Measurements from ENCODE around the gene UBE2I. TPM values are rescaled to one million over a fixed set of nuclear protein-coding genes. Genes with fewer than 3 reads are reported as not detected.
"Not testable (repeated sequence)": the region's sequence is repeated elsewhere in the genome, so short reads cannot be mapped to it uniquely, and the experiment has no call there.

UBE2I gene
- total RNA-seq, 1 donor from 2014 or later = 141 TPM

DNA sequence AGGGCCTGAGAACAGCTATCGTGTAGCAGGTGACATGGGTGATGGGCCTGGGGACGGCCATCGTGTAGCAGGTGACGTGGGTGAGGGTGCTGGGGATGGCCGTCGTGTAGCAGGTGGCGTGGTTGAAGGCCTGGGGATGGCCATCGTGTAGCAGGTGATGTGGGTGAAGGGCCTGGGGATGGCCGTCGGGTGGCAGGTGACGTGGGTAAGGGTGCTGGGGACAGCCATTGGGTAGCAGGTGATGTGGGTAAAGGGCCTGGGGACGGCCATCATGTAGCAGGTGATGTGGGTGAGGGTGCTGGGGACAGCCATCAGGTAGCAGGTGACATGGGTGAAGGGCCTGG, 38.1 kb upstream of the UBE2I start:
- DNase-seq (ENCODE audit: low spot score in 2 of 2) = no peak
- Histone ChIP-seq H3K9me3 (no peaks in the 10 kb centered on the region), H3K4me3 (no peak overlapping the region), H3K27me3 (no peaks in the 10 kb centered on the region), H3K27ac (no peak overlapping the region), H3K36me3 (no peaks in the 10 kb centered on the region), H3K4me1 (no peaks in the 10 kb centered on the region)
- no peak for TF ChIP-seq CTCF (IDR thresholded peaks at IDR 0.05)
- intact Hi-C loops (cut with DNase I) = no loop called here

GRCh38 chr16:1271724-1272413, 37.6 kb upstream of the UBE2I start:
- DNase-seq (ENCODE audit: low spot score in 2 of 2); intact Hi-C loops (cut with DNase I): not testable (repeated sequence)

DNA sequence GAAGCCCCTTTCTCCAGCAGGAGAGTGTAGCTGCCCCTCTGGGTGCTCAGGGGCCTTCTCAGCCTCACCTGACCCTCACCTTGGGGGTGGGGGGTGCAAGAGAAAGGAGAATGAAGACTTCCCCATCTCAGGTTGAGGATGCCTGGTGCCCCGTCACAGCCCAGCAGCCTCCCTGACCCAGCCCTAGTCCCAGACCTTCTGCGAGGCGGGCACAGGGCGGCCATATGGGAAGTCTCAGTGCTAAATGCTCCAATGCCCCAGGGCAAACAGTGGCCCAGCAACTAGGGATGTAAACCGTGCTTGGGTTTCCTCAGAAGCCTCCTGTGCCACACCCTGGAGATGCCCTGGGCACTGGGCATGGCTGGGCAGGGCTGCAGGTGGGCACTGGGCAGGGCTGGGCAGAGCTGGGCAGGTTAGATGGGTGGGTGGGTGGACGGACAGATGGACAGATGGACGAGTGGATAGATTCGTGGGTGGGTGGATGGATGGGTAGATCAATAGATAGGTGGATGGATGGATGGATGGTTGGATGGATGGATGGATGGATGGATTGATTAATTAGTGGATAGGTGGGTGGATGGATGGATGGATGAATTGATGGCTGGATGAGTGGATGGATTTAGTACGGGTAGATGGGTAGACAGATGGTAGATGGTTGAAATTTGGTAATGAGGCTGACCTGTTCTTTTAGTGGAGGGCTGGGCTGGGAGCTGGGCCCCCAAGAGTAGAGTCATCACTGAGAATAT, 36.8 kb upstream of the UBE2I start:
- intact Hi-C loops (cut with DNase I) = no loop called here
- Histone ChIP-seq H3K36me3 (no peaks in the 10 kb centered on the region), H3K27ac (no peak overlapping the region), H3K9me3 (no peaks in the 10 kb centered on the region), H3K4me3 (no peak overlapping the region), H3K27me3 (no peaks in the 10 kb centered on the region), H3K4me1 (no peaks in the 10 kb centered on the region)
- DNase-seq (ENCODE audit: low spot score in 2 of 2) = no peak
- TF ChIP-seq CTCF (IDR thresholded peaks at IDR 0.05) = no peak

More at GRCh38 chr16:1271724-1272413, 37.6 kb upstream of the UBE2I start:
- H3K27me3 ChIP-seq, H3K4me1 ChIP-seq, H3K27ac ChIP-seq, H3K9me3 ChIP-seq, H3K36me3 ChIP-seq, H3K4me3 ChIP-seq: not testable (repeated sequence)

GRCh38 chr16:1273816-1274215, 35.6 kb upstream of the UBE2I start:
- no peaks in the 10 kb centered on the region for H3K4me1 ChIP-seq
- no peaks in the 10 kb centered on the region for H3K36me3 ChIP-seq
- TF ChIP-seq CTCF (IDR thresholded peaks at IDR 0.05) = no peak
- no peak for DNase-seq (ENCODE audit: low spot score in 2 of 2)
- no peak overlapping the region for H3K4me3 ChIP-seq
- no peak overlapping the region for H3K27ac ChIP-seq
- H3K9me3 ChIP-seq = no peaks in the 10 kb centered on the region
- intact Hi-C loops (cut with DNase I) = no loop called here
- no peaks in the 10 kb centered on the region for H3K27me3 ChIP-seq

DNA sequence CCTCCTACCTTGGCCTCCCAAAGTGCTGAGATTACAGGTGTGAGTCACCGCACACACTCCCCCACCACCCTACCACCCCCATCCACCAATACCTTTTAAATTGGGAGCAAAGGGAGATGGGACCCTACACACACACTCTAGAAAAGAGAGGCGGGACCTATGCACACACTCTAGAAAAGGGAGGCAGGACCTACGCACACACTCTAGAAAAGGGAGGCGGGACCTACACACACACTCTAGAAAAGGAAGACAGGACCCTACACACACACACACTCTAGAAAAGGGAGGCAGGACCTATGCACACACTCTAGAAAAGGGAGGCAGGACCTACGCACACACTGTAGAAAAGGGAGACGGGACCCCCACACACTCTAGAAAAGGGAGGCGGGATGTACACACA, 34.7 kb upstream of the UBE2I start:
- Histone ChIP-seq H3K4me1 (no peaks in the 10 kb centered on the region), H3K36me3 (no peaks in the 10 kb centered on the region), H3K4me3 (no peak overlapping the region), H3K9me3 (no peaks in the 10 kb centered on the region), H3K27me3 (no peaks in the 10 kb centered on the region), H3K27ac (no peak overlapping the region)
- intact Hi-C loops (cut with DNase I) = no loop called here
- TF ChIP-seq CTCF (IDR thresholded peaks at IDR 0.05) = no peak
- DNase-seq (ENCODE audit: low spot score in 2 of 2) = no peak

DNA sequence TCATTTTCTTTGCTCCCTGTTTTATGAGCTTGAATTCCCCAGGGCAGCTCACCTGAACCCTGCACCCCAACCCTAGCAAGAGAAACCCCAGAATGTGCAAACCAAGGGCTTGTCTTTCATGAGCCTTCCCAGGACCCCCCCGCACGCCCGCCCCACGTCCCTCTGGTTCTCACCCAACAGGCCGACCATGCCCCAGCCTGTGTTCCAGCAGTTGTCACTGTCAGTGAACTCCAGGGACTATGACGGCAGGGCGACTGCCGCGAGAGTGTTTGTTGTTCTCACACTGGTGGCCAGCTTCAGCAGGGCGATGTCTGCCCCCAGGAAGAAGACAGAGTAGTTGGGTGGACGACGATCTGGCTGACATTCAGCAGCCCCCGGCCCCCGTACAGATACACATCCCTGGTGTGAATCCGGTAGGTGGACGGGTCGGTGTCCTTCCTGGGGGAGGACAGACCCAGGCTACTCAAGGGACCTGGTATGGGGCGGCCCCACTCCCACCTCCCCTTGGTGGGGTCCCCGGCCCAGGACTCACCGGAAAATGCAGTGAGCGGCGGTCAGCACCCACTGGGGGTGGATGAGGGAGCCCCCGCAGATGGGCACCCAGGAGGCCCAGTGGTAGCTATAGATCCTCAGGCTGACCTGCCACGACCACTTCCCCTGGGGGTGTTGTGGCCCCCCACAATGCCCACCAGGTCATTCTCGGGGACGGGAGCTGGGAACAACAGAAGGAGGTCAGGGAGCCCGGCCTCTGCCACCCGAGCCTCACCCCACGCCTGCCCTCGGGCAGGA, 33.5 kb upstream of the UBE2I start:
- no peaks in the 10 kb centered on the region for H3K9me3 ChIP-seq
- H3K4me3 ChIP-seq = no peak overlapping the region
- H3K36me3 ChIP-seq = no peaks in the 10 kb centered on the region
- no peak overlapping the region for H3K27ac ChIP-seq
- H3K27me3 ChIP-seq = no peaks in the 10 kb centered on the region
- intact Hi-C loops (cut with DNase I) = no loop called here
- H3K4me1 ChIP-seq = no peaks in the 10 kb centered on the region
- no peak for DNase-seq (ENCODE audit: low spot score in 2 of 2)
- no peak for TF ChIP-seq CTCF (IDR thresholded peaks at IDR 0.05)

Data from ascending aorta (tissue), 2 donors.